Retinal pigment epithelial cell (primary cell): ENCODE results near the gene SH3GL3.

Experiments
- DNase-seq: peaks from one replicate; pipeline ENCODE4 v3.0.0-alpha.2; 2010; ENCODE audit warnings: low read depth
- H3K4me3 ChIP-seq: 2 replicates; pipeline ENCODE4 v1.5.1; 2011; ENCODE audit warnings: mild to moderate bottlenecking, low read length, control low read depth, moderate library complexity
- TF ChIP-seq, protein P1 (sequence below): conservative IDR thresholded peaks from 2 replicates; pipeline ENCODE4 v1.5.1; 2011; ENCODE audit warnings: low read depth, low read length, control low read depth, inconsistent platforms

Gene SH3GL3

DNA sequence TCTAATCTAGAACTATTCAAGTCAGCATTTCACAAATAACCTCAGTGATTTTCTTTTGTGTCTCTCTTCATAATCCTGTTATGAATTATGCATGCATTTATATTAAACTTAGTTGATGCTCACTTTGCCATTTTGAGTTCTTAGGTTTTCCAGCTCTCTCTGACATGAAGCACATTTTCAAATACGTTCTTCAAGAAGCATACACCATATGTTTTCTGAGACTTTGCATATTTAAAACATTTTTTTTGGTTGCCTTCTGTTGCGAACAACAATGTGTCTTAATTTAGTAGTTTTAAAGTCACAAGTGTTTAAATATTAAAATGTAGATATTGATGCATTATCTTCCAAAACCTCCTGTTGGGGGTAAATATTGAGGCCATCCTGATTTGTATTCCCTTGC is 37.5 kb downstream of the SH3GL3 start:
- TF ChIP-seq, protein P1, sequence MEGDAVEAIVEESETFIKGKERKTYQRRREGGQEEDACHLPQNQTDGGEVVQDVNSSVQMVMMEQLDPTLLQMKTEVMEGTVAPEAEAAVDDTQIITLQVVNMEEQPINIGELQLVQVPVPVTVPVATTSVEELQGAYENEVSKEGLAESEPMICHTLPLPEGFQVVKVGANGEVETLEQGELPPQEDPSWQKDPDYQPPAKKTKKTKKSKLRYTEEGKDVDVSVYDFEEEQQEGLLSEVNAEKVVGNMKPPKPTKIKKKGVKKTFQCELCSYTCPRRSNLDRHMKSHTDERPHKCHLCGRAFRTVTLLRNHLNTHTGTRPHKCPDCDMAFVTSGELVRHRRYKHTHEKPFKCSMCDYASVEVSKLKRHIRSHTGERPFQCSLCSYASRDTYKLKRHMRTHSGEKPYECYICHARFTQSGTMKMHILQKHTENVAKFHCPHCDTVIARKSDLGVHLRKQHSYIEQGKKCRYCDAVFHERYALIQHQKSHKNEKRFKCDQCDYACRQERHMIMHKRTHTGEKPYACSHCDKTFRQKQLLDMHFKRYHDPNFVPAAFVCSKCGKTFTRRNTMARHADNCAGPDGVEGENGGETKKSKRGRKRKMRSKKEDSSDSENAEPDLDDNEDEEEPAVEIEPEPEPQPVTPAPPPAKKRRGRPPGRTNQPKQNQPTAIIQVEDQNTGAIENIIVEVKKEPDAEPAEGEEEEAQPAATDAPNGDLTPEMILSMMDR, result no peak
- no peak overlapping the region for H3K4me3 ChIP-seq
- no peak for DNase-seq

DNA sequence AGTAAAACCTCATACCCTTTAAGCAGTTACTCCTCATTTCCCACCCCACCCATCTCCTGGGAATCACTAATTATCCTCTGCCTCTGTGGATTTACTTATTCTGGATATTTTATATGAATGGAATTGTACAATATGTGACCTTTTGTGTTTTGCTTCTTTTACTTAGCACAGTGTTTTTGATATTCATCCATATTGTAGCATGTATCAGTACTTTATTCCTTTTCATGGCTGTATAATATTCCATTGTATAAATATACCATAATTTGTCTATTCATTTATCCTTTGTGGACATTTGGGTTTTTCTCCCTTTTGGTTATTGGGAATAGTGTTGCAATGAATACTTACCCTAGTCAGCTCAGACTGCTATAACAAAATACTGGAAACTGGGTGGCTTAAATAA is 39.2 kb downstream of the SH3GL3 start:
- DNase-seq, result no peak
- TF ChIP-seq, protein P1, result no peak
- H3K4me3 ChIP-seq, result no peak overlapping the region

DNA sequence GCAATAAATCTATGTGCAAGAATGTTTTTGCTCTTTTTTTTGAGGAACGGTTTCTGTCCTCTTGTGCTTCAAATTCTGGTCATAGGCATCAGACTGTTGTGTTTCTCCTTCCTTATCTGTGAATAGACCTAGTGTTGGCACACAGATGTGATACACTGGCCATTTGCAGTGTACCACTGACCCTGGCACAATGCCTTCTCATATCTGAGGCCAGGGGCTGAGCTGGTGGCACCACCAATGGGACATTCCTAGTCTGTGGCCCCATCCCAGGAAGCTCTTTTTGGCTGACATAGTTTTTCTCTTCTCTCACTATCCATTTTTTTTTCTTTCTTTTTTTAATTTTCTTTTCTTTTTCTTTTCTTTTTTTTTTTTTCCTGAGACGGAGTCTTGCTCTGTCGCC is 40.4 kb downstream of the SH3GL3 start:
- H3K4me3 ChIP-seq, result no peak overlapping the region
- DNase-seq, result no peak
- TF ChIP-seq, protein P1, result peak; percentile 0

DNA sequence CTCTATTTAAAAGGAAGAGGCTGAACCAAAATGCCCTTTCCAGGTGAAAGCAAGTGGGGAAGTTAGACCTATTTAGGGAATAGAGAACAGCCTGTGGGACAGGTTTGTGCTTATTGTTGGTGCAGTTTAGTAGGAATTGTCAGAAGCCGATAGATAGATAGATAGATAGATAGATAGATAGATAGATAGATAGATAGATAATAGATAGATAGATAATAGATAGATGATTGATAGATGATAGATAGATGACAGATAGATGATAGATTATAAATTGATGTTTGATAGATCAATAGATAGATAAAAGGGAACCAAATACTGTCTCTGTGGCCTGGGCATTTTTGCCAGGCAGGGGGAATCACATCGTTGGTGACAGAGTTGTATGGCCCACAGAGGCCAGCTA is 42.5 kb downstream of the SH3GL3 start:
- TF ChIP-seq, protein P1, result no peak
- H3K4me3 ChIP-seq, result no peak overlapping the region
- DNase-seq, result no peak

DNA sequence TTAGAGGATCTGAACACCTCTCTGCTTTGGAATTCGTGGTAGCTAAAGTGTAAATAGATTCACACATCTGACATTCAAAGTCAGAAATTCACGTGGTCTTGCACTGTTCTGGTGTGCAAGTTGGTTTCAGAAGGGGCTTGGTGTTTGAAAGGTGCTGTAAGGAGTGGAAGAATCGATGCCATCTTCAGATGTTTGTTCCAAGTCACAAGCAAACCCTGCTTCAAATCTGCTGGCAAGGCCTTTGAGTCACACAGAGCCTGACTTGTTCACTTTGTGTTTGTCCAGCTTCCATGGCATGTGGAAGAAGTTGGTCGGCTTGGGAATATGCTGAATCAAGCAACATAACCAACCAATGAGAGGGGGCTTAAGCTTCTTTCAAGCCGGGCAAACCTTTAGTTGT is 44.3 kb downstream of the SH3GL3 start:
- TF ChIP-seq, protein P1, result no peak

DNA sequence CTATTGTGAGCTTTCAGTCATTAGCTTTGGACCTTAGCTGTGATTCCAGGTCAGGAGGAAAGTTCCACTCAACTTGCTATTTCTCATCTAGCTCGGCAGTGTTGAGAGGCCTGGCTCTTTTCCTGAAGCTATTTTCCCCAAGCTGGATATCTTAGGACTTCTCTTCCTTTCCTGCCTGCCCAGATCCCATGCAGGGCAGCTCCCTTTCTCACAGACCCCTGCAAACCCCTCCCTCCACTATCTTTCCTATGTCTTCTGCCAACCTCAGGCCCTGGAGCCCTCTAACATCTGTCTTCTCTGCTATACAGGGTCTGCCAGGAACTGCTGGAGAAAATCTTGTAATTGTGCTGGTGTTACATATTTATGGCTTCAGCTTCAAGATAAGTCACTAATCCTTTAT is 49.6 kb downstream of the SH3GL3 start:
- TF ChIP-seq, protein P1, result no peak

More for the DNA sequence above, 44.3 kb downstream of the SH3GL3 start:
- H3K4me3 ChIP-seq, result no peak overlapping the region
- DNase-seq, result no peak

DNA sequence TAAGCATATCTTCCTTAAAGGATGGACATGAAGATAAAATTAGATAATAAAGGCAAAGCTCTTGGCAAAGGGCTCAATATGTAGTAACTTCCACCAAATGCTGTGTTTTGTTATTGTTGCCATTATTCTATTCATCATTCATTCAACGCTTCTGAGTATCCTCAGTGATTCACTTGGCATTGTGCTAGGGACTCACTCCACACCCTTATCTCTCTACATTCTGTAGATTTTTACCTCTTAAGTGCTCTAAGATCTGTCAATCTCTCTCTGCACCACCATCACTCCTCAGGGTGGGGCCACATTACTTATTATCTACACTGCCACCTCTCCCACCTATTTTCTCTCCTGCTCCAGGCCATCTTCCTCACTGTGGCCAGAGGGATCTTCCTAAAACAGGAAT is 51.2 kb downstream of the SH3GL3 start:
- no peak for DNase-seq
- TF ChIP-seq, protein P1, result no peak

More for the DNA sequence above, 49.6 kb downstream of the SH3GL3 start:
- no peak for DNase-seq
- H3K4me3 ChIP-seq, result no peak overlapping the region

More for the DNA sequence above, 51.2 kb downstream of the SH3GL3 start:
- H3K4me3 ChIP-seq, result no peak overlapping the region
